NK-92 (cell line): Measurements from ENCODE around the gene SLC22A23.

Experiments used
- DNase-seq: peaks from one replicate; lab custom pipeline; 2025; ENCODE audit not compliant: unreplicated experiment; lab: John Stamatoyannopoulos, UW

The SLC22A23 gene

GRCh38 chr6:3471711-3472110, 14.9 kb upstream of the SLC22A23 start:
- DNase-seq, result no peak

DNA sequence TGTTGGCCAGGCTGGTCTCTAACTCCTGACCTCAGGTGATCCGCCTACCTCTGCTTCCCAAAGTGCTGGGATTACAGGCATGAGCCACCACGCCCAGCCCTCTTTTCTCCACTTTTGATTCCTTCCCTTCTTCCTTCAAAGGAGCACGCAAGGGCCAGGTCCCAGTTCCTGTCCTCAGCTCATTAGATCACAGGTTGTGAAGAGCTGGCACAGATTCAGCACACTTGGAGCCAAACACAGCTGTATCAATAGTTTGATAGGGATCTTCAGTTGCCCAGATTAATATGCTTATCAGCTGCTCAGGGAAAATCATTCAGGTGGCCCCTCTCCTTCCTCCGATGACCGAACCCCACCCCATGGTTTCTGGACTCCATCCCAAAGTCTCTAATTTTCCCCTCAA, 14.4 kb upstream of the SLC22A23 start:
- no peak for DNase-seq

- no peak for DNase-seq
Measured at GRCh38 chr6:3468585-3468984, 11.7 kb upstream of the SLC22A23 start.

GRCh38 chr6:3467996-3468395, 11.1 kb upstream of the SLC22A23 start:
- DNase-seq, result no peak

DNA sequence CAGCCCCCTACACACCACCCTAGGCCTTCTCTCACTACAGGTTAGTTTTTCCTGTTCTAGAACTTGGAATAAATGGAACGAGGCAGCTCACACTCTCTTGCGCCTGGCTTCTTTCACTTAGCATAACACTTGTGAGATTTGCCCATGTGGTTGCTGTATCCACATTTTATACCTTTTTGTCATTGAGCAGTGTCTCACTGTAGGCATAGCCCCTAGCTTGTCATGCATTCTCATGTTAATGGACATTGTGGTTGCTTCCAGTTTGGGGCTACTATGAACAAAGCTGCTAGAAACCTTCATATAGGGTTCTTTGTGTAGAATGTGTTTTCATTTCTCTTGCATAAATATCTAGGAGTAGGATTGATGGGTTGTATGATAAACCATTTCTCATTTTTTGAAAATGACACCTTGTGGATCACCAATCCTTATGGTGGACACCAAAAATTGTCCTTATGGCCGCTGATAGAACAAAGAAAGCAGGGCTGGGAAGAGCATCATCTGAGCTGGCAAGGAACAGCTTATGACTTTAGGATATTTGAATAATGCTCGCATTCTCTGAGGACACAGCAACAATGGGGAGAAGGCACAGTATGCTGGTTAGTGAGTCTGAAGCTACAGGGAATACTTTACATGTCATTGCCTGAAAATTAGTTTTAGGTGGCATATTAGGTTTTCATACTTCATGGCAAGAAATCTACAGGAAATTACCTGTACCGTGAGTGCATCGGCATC, 9.8 kb upstream of the SLC22A23 start:
- DNase-seq, result no peak

DNA sequence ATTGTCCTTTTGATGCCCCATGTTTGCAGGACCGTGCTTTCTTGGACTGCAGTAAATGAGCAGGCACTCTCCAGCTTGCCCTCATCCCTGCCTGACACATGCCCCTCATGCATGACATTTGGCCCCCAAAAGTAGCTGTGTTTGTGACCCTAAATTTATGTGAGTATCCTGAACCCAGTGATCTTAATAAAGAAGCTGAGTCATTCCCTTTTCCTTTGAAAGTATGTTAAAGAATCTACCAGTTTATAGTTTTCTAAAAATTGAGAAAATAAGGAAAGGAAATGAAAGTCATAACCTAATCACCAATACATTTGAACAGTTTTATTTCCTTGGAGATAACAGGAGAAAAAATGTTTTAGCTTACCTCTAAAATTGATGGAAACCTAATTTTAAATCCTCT, 3.4 kb upstream of the SLC22A23 start:
- DNase-seq, result no peak

GRCh38 chr6:3458706-3459421, 2.0 kb upstream of the SLC22A23 start:
- DNase-seq, result no peak

- DNase-seq, result no peak
Measured at GRCh38 chr6:3457710-3458602, 1.1 kb upstream of the SLC22A23 start.

DNA sequence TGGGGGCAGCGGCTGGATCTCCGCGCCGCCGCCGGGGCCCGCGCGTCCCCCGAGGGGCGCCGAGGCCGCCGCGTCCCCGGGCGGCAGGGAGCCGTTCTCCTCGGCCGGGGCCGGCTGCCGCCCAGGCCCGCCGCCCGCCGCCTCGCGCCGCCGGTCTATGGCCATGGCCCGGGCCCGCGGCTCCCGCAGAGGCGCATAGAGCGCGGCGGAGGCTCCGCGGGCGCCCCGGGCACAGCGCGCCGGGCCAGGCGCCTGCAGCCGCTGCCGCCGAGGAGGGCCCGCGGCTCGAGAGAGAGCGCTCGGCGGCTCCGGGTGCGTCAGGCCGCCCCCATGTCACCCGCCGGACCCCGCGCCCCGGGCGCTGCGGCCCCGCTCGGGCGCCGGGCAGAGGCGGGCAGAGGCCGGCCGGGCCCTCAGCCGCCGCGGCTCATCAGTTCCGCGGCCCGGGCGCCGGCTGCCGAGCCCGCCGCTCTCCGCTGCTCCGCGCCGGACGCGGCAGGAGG, 404 bp downstream of the SLC22A23 start:
- no peak for DNase-seq

DNA sequence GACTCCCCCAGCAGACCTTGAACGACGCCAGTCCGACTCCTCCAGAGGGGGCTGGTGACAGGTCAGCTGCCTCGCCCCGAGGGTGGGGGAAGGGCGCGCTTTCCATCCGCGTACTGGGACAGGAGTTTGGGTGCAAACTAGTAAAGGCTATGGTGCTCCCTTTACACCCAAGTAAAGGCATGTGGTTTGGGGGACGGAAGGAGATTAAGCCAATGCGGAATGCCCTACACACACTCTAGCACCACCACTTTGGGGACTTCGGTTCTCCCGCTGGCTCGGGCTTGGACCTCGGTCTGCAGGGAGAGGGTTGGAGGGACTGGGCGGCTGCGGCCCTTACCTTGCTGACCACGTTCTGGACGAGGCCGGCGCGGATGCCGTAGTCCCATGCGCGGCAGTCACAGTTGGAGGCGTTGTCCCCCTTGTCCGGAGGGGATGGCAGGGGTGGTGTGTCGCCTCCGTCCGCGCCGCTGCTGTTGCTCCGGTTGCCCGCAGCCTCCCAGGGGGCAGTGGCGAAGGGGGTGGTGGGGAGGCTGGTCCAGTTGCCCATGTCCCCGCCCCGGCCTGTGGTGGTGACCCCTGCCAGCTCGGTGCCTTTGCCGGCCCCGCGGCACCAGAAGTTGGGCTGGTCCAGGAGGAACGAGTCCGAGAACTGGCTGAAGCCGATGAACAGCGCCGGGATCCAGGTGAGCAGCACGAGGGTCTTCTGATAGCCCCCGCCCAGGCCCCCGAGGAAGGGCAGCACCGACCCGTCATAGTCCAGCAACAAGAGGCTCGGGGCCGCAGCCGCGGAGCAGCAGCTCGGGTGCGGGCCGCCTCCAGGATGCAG, 1.1 kb downstream of the SLC22A23 start:
- DNase-seq, result no peak

DNA sequence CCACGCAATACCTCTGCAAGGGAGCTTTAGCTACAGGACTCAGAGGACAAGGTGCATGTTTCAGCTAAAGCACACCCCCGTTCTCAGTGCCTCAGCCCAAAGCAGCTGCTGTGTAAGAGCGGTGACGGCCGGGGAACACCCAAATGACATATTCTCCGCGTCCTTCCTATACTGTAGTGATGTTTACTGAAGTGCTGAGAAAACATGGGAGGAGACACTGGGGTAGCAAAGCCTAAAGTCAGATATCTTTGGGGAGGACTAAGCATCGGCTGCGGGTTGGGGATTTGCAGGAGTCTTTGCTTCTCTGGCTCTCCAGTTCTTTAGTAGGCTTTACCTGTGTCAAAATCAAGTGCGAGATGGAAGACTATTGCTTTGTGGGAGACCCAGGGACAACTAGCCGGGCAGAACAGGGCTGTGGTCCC, 1.7 kb downstream of the SLC22A23 start:
- no peak for DNase-seq

DNA sequence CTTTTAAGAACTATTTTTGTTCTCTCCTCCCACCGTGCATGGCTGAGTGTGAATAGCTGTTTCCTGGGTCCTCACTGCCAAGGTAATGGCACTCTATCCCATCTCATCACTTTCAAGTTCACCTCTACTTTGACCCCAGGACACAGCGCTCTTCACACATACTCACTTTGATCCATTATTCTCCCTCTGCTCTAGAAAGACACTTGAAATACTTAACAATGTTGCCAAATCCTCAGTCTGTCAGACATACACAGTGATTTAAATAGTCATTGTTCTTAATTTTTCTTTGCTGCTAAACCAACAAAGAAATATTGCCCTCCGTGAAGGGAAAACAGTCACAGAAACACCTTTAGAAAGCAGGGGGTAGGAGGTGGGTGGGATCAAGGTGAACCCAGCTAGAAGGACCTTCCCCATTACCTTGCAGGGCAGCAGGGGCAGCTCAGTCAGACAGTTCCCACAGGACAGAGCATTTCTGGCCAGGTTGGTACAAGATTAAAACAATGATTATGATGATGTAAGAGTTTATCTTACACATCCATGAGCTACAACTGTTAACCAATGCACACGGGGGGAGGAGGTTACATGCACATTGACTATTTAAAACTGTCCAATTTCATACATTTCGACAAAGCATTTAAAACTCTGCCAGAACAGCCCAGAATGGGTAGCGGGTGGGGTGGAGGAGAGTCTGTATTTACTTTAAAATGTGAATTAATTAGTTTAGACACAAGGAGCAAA, 2.4 kb downstream of the SLC22A23 start:
- DNase-seq, result no peak

GRCh38 chr6:3453413-3454272, 3.2 kb downstream of the SLC22A23 start:
- no peak for DNase-seq

DNA sequence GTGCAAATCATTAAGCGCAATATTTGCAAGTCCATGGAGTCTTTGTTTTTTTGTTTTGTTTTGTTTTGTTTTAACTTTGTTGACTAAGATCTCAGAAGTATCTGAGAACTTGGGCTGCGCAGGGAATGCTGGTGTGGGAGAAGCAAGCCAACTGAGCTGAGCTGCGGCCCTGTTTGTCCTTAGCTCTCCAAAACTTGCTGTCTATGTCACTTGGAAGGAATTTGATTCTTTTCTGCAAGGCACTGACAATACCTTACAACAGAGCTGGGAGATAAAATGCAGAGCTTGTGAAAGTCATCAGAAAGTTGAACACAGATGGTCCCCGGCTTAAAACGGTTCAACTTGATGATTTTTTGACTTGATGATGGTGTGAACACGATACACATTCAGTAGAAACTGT, 5.4 kb downstream of the SLC22A23 start:
- DNase-seq, result no peak

DNA sequence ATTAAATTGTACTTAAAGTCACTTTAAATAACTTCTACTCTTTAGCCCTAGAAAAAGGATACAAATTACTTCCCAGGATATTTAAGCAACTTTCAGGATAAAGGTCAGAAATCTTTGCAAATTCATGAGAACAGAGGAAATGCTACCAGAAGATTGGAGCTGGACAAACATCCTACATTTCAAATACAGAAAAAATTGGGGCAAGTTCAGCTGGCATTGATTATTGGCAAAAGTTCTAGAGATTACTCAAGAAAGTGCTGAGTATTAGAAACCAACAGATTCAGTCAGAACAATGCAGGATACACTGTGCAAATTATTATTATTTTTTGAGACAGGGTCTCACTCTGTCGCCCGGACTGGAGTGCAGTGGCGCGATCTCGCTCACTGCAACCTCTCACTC, 6.0 kb downstream of the SLC22A23 start:
- no peak for DNase-seq

DNA sequence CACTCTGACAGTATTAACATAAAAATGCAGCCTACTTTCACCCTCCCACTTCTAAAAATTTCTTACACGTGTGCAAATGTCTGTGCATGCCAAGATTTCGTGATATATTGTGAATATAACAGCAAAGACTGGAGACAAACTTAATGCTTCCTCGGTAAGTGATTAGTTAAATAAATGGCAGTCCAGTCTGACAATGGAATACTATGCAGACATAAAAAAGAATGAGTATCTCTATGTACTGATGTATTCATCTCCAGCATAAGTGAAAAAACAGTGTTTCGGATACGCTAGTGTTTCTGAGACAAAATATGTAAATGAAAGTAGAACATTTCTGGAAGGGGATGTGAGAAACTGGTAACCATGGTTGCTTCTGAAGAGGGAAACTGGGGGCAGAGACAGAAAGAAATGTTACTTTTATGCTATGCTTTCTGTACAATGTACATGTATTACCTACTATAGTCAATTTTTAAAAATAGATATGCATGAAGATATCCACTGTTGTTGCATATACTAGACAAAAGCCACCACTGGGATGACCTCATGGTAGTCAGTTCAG, 7.0 kb downstream of the SLC22A23 start:
- no peak for DNase-seq

GRCh38 chr6:3449321-3449720, 7.5 kb downstream of the SLC22A23 start:
- no peak for DNase-seq

- no peak for DNase-seq
Measured at GRCh38 chr6:3447005-3447404, 9.8 kb downstream of the SLC22A23 start.

DNA sequence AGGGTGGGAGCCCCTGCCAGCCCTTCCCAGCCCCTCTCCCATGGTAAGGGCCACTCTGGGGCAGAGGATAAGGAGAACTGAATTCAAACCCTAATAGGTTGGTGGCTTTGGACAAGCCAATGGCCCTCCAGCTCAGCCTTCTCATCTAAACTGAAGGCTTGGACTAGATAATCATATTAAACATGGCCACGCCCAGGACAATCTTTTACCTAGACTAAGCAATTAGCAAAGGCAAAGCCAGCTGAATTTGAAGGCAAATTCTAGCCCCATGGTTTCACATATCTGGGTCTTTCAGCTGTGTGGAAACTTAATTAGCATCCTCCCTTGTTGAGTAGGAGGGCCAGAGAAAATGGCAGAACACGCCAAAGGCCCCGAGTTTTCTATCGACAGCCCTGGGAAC, 10.7 kb downstream of the SLC22A23 start:
- DNase-seq, result no peak
